B cell (primary cell): Measurements from ENCODE around the gene LMTK3. TPM values are rescaled to one million over a fixed set of nuclear protein-coding genes. Genes with fewer than 3 reads are reported as not detected.
"Not testable (repeated sequence)": the region's sequence is repeated elsewhere in the genome, so short reads cannot be mapped to it uniquely, and the experiment has no call there.

Experiments used
- ATAC-seq: fragments of 200-7000 bp; cut with Tn5 transposase; one replicate; pipeline ENCODE4 v1.10.0; 2021; ENCODE audit warnings: low read depth, mild to moderate bottlenecking, moderate number of reproducible peaks, moderate library complexity
- CTCF ChIA-PET: fragments of 350-600 bp; sonication (Branson Sonifier 250); formaldehyde crosslinking; loops from one replicate; lab custom pipeline; 2021; ENCODE audit warnings: antibody characterized with exemption, inconsistent platforms; lab: Charles Lee
- POLR2A ChIA-PET: fragments of 350-600 bp; sonication (Branson Sonifier 250); formaldehyde crosslinking; loops from one replicate; lab custom pipeline; 2021; ENCODE audit warnings: antibody characterized with exemption; lab: Charles Lee
- DNase-seq: peaks from one replicate; pipeline ENCODE4 v3.0.0; 2013
- H2AFZ ChIP-seq: 2 replicates; pipeline ENCODE4 v1.6.1; 2012; ENCODE audit warnings: mild to moderate bottlenecking, low read depth, low read length; ENCODE audit not compliant: insufficient read depth, poor library complexity, severe bottlenecking
- H3K27ac ChIP-seq, 2 donors: 1 replicate in 1 of 2; 2 replicates in 1 of 2; pipeline ENCODE4 v1.5.1; 2012 to 2013; ENCODE audit warnings: low read length in 2 of 2, mild to moderate bottlenecking in 2 of 2, moderate library complexity in 1 of 2
- H3K27me3 ChIP-seq, 4 experiments: fragments of 200-600 bp in 1 of 4; sonication (generic) in 1 of 4; replicated peaks in 1 of 4; 1 replicate in 2 of 4; 2 replicates in 2 of 4; pipeline versions ENCODE4 v1.6.1 to v1.7.0; 2013 to 2016; ENCODE audit warnings: low read length in 3 of 4, mild to moderate bottlenecking in 2 of 4, mixed read lengths in 1 of 4, moderate library complexity in 1 of 4; ENCODE audit not compliant: insufficient read depth in 4 of 4, control insufficient read depth in 3 of 4; ENCODE audit errors: control extremely low read depth in 1 of 4
- H3K36me3 ChIP-seq, 2 experiments: replicated peaks in 1 of 2; 1 replicate in 1 of 2; 2 replicates in 1 of 2; pipeline versions ENCODE4 v1.6.1 to v1.7.1; 2013; ENCODE audit warnings: low read length in 1 of 2; ENCODE audit not compliant: insufficient read depth in 2 of 2, control insufficient read depth in 1 of 2; ENCODE audit errors: control extremely low read depth in 1 of 2, extremely low read depth in 1 of 2
- H3K4me1 ChIP-seq, 2 donors: fragments of 200-600 bp in 1 of 2; sonication (generic) in 1 of 2; 1 replicate in 1 of 2; 2 replicates in 1 of 2; pipeline versions ENCODE4 v1.5.1 to v1.6.1; 2013 to 2017; ENCODE audit warnings: low read length in 2 of 2; ENCODE audit not compliant: control insufficient read depth in 2 of 2, insufficient read depth in 2 of 2
- H3K4me2 ChIP-seq: replicated peaks from 2 replicates; pipeline ENCODE3; 2012; ENCODE audit warnings: mild to moderate bottlenecking, low read depth, low read length; ENCODE audit not compliant: poor library complexity, severe bottlenecking
- H3K4me3 ChIP-seq, 5 experiments: fragments of 200-600 bp in 1 of 5; sonication (generic) in 1 of 5; 1 replicate in 3 of 5; 2 replicates in 2 of 5; pipeline versions ENCODE4 v1.5.1 to v1.7.0; 2011 to 2016; ENCODE audit warnings: low read length in 4 of 5, mild to moderate bottlenecking in 4 of 5, low read depth in 2 of 5, control low read depth in 1 of 5, moderate library complexity in 1 of 5; ENCODE audit not compliant: insufficient read depth in 1 of 5; ENCODE audit errors: control extremely low read depth in 1 of 5, extremely low read depth in 1 of 5
- H3K79me2 ChIP-seq: fragments of 200-600 bp; sonication (generic); one replicate; pipeline ENCODE4 v1.6.0; 2016; ENCODE audit warnings: low read length; ENCODE audit not compliant: control insufficient read depth, insufficient read depth
- H3K9ac ChIP-seq: fragments of 200-600 bp; sonication (generic); 2 replicates; pipeline ENCODE4 v1.6.1; 2017; ENCODE audit warnings: mild to moderate bottlenecking, low read length, moderate library complexity
- H3K9me3 ChIP-seq, 3 donors: one replicate each; pipeline versions ENCODE4 v1.6.1 to v1.7.1; 2013; ENCODE audit warnings: low read length in 2 of 3; ENCODE audit not compliant: control insufficient read depth in 2 of 3, insufficient read depth in 1 of 3; ENCODE audit errors: control extremely low read depth in 1 of 3
- H4K20me1 ChIP-seq: 2 replicates; pipeline ENCODE4 v1.6.0; 2012; ENCODE audit warnings: mild to moderate bottlenecking, low read length; ENCODE audit not compliant: insufficient read depth, control insufficient read depth, poor library complexity, severe bottlenecking
- H3K27ac Mint-ChIP-seq: one replicate; pipeline ENCODE4 v1.8.0; 2021; ENCODE audit warnings: mixed read lengths
- H3K27me3 Mint-ChIP-seq: one replicate; pipeline ENCODE4 v1.8.0; 2021; ENCODE audit warnings: mixed read lengths
- H3K4me1 Mint-ChIP-seq: one replicate; pipeline ENCODE4 v1.8.0; 2021; ENCODE audit warnings: mixed read lengths
- H3K4me3 Mint-ChIP-seq: one replicate; pipeline ENCODE4 v1.8.0; 2021; ENCODE audit warnings: mixed read lengths
- H3K9me3 Mint-ChIP-seq: one replicate; pipeline ENCODE4 v1.8.0; 2022; ENCODE audit warnings: mixed read lengths; ENCODE audit not compliant: insufficient read depth
- EZH2 ChIP-seq: IDR thresholded peaks from 2 replicates; pipeline ENCODE4 v1.6.1; 2012; ENCODE audit warnings: borderline replicate concordance, low read depth, mild to moderate bottlenecking, moderate library complexity, low read length; ENCODE audit not compliant: insufficient read depth, poor library complexity, severe bottlenecking
- WGBS: methylation state at CpG from one replicate; pipeline ENCODE4 v1.1.5; 2013; ENCODE audit warnings: missing lambda C conversion rate; ENCODE audit not compliant: insufficient coverage; 5-methylcytosine and 5-hydroxymethylcytosine counted together
- intact Hi-C: fragments of 100-400 bp; cut with micrococcal nuclease; formaldehyde crosslinking; loops from one replicate; pipeline ENCODE4 v1.10.0; 2022
- polyA plus RNA-seq: library from polyadenylated mRNA; depleted of rRNA; stranded (reverse); fragments of >200 nt; gene quantifications from 2 replicates; pipeline ENCODE4 v1.2.3, GENCODE V29; 2012
- total RNA-seq, 2 donors: library from RNA; stranded (reverse); fragments of 120-200 nt in 1 of 2; gene quantifications; 1 replicate in 1 of 2; 2 replicates in 1 of 2; pipeline versions ENCODE4 v1.2.3 to v1.2.4, GENCODE V29; 2013 to 2022
- TF ChIP-seq, protein P1 (sequence below): fragments of 200-600 bp; IDR thresholded peaks from one replicate; pipeline ENCODE4 v1.8.0; 2022; ENCODE audit warnings: antibody characterized with exemption, mild to moderate bottlenecking

LMTK3 gene
- total and polyA plus RNA-seq, 2 donors (not counting 1 experiment from before 2014, with no cell fraction given), result 0.19 to 1.6 TPM

DNA sequence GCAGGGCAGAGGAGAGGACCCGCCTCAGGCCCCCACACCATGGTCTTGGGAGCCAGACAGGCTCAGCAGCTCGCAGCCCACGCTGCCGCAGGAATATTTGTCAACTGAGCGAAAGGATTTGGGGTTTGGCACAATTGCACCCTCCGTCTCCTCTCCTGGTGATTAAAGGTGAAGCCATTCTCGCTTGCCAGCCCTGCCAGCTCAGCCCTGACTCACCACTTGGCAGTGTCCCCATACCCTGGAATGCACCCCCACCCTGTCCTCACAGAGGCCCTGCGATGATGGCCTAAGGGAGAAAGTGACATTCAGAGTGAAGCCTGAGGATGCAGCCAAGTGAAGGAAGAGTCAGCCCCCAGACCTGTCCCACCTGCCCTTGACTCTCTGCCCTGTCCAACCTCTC, 23.7 kb downstream of the LMTK3 start:
- H3K4me1 Mint-ChIP-seq, result peaks cover 26% of the 10 kb centered on the region
- H3K9me3 Mint-ChIP-seq, result no peaks in the 10 kb centered on the region
- H3K27me3 Mint-ChIP-seq, result peaks cover 14% of the 10 kb centered on the region
- no peak for TF ChIP-seq EZH2
- TF ChIP-seq, protein P1, sequence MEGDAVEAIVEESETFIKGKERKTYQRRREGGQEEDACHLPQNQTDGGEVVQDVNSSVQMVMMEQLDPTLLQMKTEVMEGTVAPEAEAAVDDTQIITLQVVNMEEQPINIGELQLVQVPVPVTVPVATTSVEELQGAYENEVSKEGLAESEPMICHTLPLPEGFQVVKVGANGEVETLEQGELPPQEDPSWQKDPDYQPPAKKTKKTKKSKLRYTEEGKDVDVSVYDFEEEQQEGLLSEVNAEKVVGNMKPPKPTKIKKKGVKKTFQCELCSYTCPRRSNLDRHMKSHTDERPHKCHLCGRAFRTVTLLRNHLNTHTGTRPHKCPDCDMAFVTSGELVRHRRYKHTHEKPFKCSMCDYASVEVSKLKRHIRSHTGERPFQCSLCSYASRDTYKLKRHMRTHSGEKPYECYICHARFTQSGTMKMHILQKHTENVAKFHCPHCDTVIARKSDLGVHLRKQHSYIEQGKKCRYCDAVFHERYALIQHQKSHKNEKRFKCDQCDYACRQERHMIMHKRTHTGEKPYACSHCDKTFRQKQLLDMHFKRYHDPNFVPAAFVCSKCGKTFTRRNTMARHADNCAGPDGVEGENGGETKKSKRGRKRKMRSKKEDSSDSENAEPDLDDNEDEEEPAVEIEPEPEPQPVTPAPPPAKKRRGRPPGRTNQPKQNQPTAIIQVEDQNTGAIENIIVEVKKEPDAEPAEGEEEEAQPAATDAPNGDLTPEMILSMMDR, result no peak
- Histone ChIP-seq H3K9me3 (peaks cover 0 to 18% (median 0%) of the 10 kb centered on the region in 3 donors), H3K9ac (no peak overlapping the region), H3K4me3 (no peak overlapping the region), H3K36me3 (no peaks in the 10 kb centered on the region), H3K27me3 (peaks cover 0 to 20% (median 10%) of the 10 kb centered on the region in 4 experiments), H3K4me1 (peaks cover 29 to 34% of the 10 kb centered on the region in 2 donors), H2AFZ (no peak overlapping the region), H3K79me2 (no peaks in the 10 kb centered on the region), H4K20me1 (peaks cover 6% of the 10 kb centered on the region), H3K4me2 (no peak overlapping the region), H3K27ac (no peak overlapping the region)
- 96% methylated on average over 8 of the region's 8 CpGs for WGBS
- DNase-seq, result no peak
- ChIA-PET POLR2A (no interaction called here), CTCF (interaction anchor here (0.5 to 5.5 kb wide), 6 partner anchors 12 to 230 kb away, joined by 3 to 65 read pairs (median 7); no protein-coding TSS in a partner anchor)
- H3K27ac Mint-ChIP-seq, result no peak overlapping the region
- H3K4me3 Mint-ChIP-seq, result no peak overlapping the region
- ATAC-seq, result no peak
- intact Hi-C loops, result no loop called here

DNA sequence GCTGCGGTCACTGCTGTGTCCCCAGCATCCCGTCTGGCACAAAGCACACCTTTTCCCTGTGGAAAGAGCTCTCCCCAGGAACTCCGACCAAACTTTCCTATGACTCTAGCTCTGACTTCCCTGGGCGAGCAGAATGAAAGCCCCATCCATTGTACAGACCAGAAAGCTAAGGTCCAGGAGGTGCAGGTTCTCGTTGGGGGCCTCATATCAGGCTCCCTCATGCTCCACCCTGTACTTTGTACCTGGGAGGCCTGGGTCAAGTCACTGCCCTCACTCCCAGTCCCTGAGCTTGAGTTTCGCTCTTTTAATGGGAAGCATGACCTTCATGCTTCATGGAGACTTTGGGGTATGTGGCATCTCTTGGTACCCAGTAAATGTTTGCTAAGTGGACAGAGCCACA, 24.1 kb downstream of the LMTK3 start:
- ATAC-seq, result no peak
- ChIA-PET POLR2A (no interaction called here), CTCF (interaction anchor here (0.5 to 5.5 kb wide), 8 partner anchors 12 to 230 kb away, joined by 3 to 65 read pairs (median 5); no protein-coding TSS in a partner anchor)
- peaks cover 0 to 14% (median 0%) of the 10 kb centered on the region in 3 donors for H3K9me3 ChIP-seq
- Mint-ChIP-seq H3K9me3 (no peaks in the 10 kb centered on the region), H3K27ac (no peak overlapping the region), H3K4me3 (no peak overlapping the region), H3K4me1 (peaks cover 23% of the 10 kb centered on the region), H3K27me3 (peaks cover 10% of the 10 kb centered on the region)
- H3K27ac ChIP-seq, result no peak overlapping the region
- peaks cover 0 to 16% (median 8%) of the 10 kb centered on the region in 4 experiments for H3K27me3 ChIP-seq
- no peaks in the 10 kb centered on the region for H3K36me3 ChIP-seq
- no peak overlapping the region for H2AFZ ChIP-seq
- no peak overlapping the region for H3K4me2 ChIP-seq
- H3K9ac ChIP-seq, result no peak overlapping the region
- DNase-seq, result no peak
- no peaks in the 10 kb centered on the region for H3K79me2 ChIP-seq
- intact Hi-C loops, result no loop called here
- peaks cover 25 to 30% of the 10 kb centered on the region in 2 donors for H3K4me1 ChIP-seq
- H3K4me3 ChIP-seq, result no peak overlapping the region
- H4K20me1 ChIP-seq, result peaks cover 6% of the 10 kb centered on the region
- 93% methylated on average over 6 of the region's 6 CpGs for WGBS
- TF ChIP-seq EZH2, result no peak
- TF ChIP-seq, protein P1, result no peak

DNA sequence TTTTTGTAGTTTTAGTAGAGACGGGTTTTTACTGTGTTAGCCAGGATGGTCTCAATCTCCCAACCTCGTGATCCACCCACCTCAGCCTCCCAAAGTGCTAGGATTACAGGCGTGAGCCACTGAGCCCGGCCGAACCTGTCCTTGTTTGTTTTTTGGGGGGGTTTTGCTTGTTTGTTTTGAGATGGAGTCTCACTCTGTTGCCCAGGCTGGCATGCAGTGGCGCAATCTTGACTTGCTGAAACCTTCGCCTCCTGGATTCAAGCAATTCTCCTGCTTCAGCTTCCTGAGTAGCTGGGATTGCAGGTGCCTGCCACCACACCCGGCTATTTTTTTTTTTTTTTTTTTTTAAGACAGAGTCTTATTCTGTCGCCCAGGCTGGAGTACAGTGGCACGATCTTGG, 24.9 kb downstream of the LMTK3 start:
- H3K4me2 ChIP-seq, H3K9ac ChIP-seq, intact Hi-C loops, H3K4me3 Mint-ChIP-seq, H3K9me3 ChIP-seq, H3K4me3 ChIP-seq, ATAC-seq, H4K20me1 ChIP-seq, H3K9me3 Mint-ChIP-seq, H2AFZ ChIP-seq, H3K27me3 Mint-ChIP-seq, H3K27ac Mint-ChIP-seq, DNase-seq, H3K79me2 ChIP-seq, H3K27ac ChIP-seq, H3K36me3 ChIP-seq: not testable (repeated sequence)
- ChIA-PET CTCF (interaction anchor here (0.6 to 5.5 kb wide), 5 partner anchors 97 to 1217 kb away, joined by 3 to 65 read pairs (median 3); no protein-coding TSS in a partner anchor), POLR2A (interaction anchor here (0.7 kb wide), 1 partner anchor 19 kb away, joined by 9 read pairs; no protein-coding TSS in a partner anchor)
- Histone ChIP-seq H3K4me1 (peaks cover 18 to 23% of the 10 kb centered on the region in 2 donors), H3K27me3 (peaks cover 0 to 10% (median 4%) of the 10 kb centered on the region in 4 experiments)
- 83% methylated on average over 2 of the region's 10 CpGs for WGBS
- peaks cover 18% of the 10 kb centered on the region for H3K4me1 Mint-ChIP-seq
